ENCODE results near the gene ABLIM1.

- TF ChIP-seq POLR2A (IDR thresholded peaks at IDR 0.05; ENCODE audit: low read length) (no peak), GATA1 (IDR thresholded peaks at IDR 0.05; ENCODE audit: low read depth, low read length) (no peak)
These were observed 264.2 kb downstream of the ABLIM1 start for GRCh38 chr10:114393886-114394285.

Measured in erythroblast (primary cell).